Heart right ventricle (tissue), 16 donors: ENCODE measurements around the gene CGNL1. TPM values are rescaled to one million over a fixed set of nuclear protein-coding genes. Genes with fewer than 3 reads are reported as not detected.

Experiments used
- ATAC-seq, 8 donors: fragments of 200-7000 bp; cut with Tn5 transposase; one replicate each; pipeline ENCODE4 v1.9.1; 2020; ENCODE audit warnings: mild to moderate bottlenecking in 8 of 8, moderate library complexity in 8 of 8, moderate number of reproducible peaks in 1 of 8
- DNase-seq, 2 donors: peaks; one replicate each; pipeline ENCODE4 v3.0.0-alpha.2; 2020
- H3K27ac ChIP-seq, 10 donors: fragments of 200-600 bp; sonication (generic) in 2 of 10; one replicate each; pipeline versions ENCODE4 v1.5.0 to v1.8.0; 2020 to 2022; ENCODE audit warnings: mild to moderate bottlenecking in 3 of 10
- H3K27me3 ChIP-seq, 7 donors: fragments of 200-600 bp; one replicate each; pipeline ENCODE4 v1.8.0; 2021 to 2022; ENCODE audit warnings: mild to moderate bottlenecking in 2 of 7
- H3K36me3 ChIP-seq, 9 donors: fragments of 200-600 bp; sonication (generic) in 1 of 9; one replicate each; pipeline versions ENCODE4 v1.5.0 to v1.8.0; 2020 to 2022; ENCODE audit warnings: mild to moderate bottlenecking in 2 of 9
- H3K4me1 ChIP-seq, 9 donors: fragments of 200-600 bp; sonication (generic) in 1 of 9; one replicate each; pipeline versions ENCODE4 v1.5.0 to v1.8.0; 2020 to 2022; ENCODE audit warnings: mild to moderate bottlenecking in 4 of 9
- H3K4me3 ChIP-seq, 10 donors: fragments of 200-600 bp; sonication (generic) in 2 of 10; one replicate each; pipeline versions ENCODE4 v1.5.0 to v1.8.0; 2020 to 2022; ENCODE audit warnings: mild to moderate bottlenecking in 7 of 10, moderate library complexity in 2 of 10
- H3K9me3 ChIP-seq, 11 donors: fragments of 200-600 bp in 10 of 11; sonication (generic) in 2 of 11; one replicate each; pipeline versions ENCODE4 v1.5.0 to v1.8.0; 2013 to 2022; ENCODE audit warnings: mild to moderate bottlenecking in 2 of 11, control low read depth in 1 of 11, moderate library complexity in 1 of 11
- WGBS, 2 donors: extraction: QIAGEN DNeasy Blood & Tissue Kit; methylation state at CpG; one replicate each; pipeline ENCODE4 v1.1.7; 2013; ENCODE audit warnings: inconsistent platforms in 1 of 2; 5-methylcytosine and 5-hydroxymethylcytosine counted together
- intact Hi-C, 10 donors: fragments of 100-400 bp; cut with DNase I; formaldehyde crosslinking; loops; one replicate each; pipeline versions ENCODE4 v1.11.1 to v1.14.2; 2022
- polyA plus RNA-seq, 2 donors: library from polyadenylated mRNA; stranded (reverse); fragments of 200-250 nt; gene quantifications; one replicate each; pipeline ENCODE4 v1.2.3, GENCODE V29; 2013
- total RNA-seq, 10 donors: library from RNA; stranded (reverse); fragmentation: NEBNext Ultra II Directional in 3 of 10; extraction: Animal tissue kit (Norgen Biotek cat#: 25700) in 3 of 10; gene quantifications; one replicate each; pipeline versions ENCODE4 v1.2.1 to v1.2.4, GENCODE V29; 2021 to 2023
- TF ChIP-seq, protein P1 (sequence below), 9 donors: fragments of 200-600 bp; sonication (generic) in 2 of 9; IDR thresholded peaks; one replicate each; pipeline versions ENCODE4 v1.5.0 to v1.8.0; 2021 to 2022; ENCODE audit warnings: antibody characterized with exemption in 9 of 9, mild to moderate bottlenecking in 5 of 9, moderate library complexity in 1 of 9
- donor health status: Arrhythmogenic right ventricular cardiomyopathy.
- donor health status: ischemic (EF 13 %, LVEDD 7.1; RV severe dilation, severe dysfunction).
- donor health status: healthy with polysubstance abuse.
- donor health status: DM: no; HTN: yes; CAD: no.
- donor health status: DM: no; HTN: no; CAD: no.
- donor health status: ischemic (EF 25% LVEDD 6.9; RV normal size, moderate dysfunction).
- donor health status: ischemic (EF 25% LVEDD 5.7; RV mildly dilated, moderate dysfunction).
- donor health status: healthy.
- donor health status: DM: yes; HTN: yes; CAD: no.
- donor health status: Ischemic cardiomyopathy.
- donor health status: ischemic (EF 35%, LVEDD 5.7; RV mildly dilated, moderate dysfunction).
- donor health status: nonischemic (EF 11% LVEDD 7.7; RV severe dilation, severe dysfunction).
- donor health status: DM: yes; HTN: yes; CAD: no.
- donor health status: PGD.
- donor health status: ischemic (EF 29% LVEDD 5.4; RV normal size, mild dysfunction).
- donor health status: nonischemic (EF 23%, LVEDD 6.1; RV moderate dilation, normal function).

The CGNL1 gene
- total and polyA plus RNA-seq, 12 donors = 2.7 to 42.9 (median 33.7) TPM

DNA sequence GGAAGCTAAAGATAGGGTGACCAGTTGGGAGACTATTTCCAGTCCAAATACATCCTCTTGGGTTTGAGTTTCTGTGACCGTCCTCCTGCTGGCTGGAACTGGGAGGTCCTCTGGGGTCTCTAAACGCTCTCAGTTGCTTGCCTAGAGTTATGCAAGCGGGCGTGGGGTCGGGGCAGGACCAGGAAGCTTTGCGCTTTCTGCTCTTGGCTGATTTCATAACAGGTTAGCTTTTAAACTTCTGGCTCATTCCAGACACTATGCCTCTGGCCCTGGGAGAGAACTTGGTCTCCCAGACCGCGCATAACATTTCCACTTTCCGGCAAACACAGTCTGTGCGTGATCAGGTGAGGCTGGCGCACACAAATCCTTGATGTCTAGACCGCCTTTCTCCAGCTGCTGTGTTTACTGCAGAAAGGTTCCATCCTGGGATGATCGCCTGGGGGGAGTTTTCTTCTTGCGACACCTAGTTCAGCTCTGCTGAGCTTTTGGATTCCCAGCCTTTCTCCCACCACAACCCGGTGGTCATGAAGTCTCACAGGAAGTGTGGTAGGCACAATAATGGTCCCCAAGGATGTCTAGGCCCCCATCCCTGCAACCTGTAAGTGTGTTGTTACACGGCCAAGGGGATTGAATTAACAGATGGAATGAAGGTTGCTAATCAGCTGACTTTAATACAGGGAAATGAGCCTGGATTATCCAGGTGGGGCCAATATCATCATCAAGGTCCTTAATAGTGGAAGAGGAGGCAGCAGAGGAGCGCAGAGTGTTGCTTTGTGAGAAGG is 23.6 kb upstream of the CGNL1 start:
- DNase-seq = no peak
- H3K27ac ChIP-seq = no peak overlapping the region
- H3K9me3 ChIP-seq = peaks cover 0 to 10% (median 3%) of the 10 kb centered on the region in 11 donors
- H3K36me3 ChIP-seq = no peaks in the 10 kb centered on the region
- no peak for ATAC-seq
- TF ChIP-seq, protein P1, sequence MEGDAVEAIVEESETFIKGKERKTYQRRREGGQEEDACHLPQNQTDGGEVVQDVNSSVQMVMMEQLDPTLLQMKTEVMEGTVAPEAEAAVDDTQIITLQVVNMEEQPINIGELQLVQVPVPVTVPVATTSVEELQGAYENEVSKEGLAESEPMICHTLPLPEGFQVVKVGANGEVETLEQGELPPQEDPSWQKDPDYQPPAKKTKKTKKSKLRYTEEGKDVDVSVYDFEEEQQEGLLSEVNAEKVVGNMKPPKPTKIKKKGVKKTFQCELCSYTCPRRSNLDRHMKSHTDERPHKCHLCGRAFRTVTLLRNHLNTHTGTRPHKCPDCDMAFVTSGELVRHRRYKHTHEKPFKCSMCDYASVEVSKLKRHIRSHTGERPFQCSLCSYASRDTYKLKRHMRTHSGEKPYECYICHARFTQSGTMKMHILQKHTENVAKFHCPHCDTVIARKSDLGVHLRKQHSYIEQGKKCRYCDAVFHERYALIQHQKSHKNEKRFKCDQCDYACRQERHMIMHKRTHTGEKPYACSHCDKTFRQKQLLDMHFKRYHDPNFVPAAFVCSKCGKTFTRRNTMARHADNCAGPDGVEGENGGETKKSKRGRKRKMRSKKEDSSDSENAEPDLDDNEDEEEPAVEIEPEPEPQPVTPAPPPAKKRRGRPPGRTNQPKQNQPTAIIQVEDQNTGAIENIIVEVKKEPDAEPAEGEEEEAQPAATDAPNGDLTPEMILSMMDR (IDR thresholded peaks at IDR 0.05) = no peak
- intact Hi-C loops = no loop called here
- H3K4me3 ChIP-seq = no peak overlapping the region
- 88 to 92% methylated on average over 17 of the region's 17 CpGs for WGBS, 2 donors
- H3K27me3 ChIP-seq = peaks cover 0 to 4% (median 0%) of the 10 kb centered on the region in 7 donors
- no peaks in the 10 kb centered on the region for H3K4me1 ChIP-seq

DNA sequence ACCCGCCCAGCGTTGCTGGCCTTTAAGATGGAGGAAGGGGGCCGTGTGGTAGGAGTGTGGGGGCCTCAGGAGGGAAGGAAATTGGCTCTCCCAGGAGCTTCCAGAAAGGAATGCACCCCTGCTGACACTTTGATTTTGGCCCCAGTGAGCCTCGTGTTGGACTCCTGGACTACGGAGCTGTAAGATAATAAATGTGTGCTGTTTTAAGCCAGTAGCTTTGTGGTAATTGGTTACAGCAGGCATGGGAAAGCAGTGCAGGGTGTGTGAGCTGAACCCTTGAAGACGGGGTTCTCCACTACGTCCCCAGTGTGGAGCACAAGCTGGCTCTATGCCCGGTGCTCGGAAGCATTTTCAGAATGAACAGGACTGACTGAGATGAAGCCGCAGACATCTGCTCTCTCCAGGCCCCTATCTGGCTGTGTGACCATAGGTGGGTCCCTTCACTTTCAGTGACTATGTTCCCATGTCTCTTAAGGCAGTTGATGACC is 22.9 kb upstream of the CGNL1 start:
- Histone ChIP-seq H3K4me1 (no peaks in the 10 kb centered on the region), H3K4me3 (no peak overlapping the region), H3K27ac (no peak overlapping the region), H3K27me3 (peaks cover 0 to 4% (median 0%) of the 10 kb centered on the region in 7 donors), H3K36me3 (no peaks in the 10 kb centered on the region), H3K9me3 (peaks cover 0 to 3% (median 0%) of the 10 kb centered on the region in 11 donors)
- ATAC-seq (peak in 1 of 8 donors; percentile 18), DNase-seq (no peak)
- 52 to 59% methylated on average over 10 of the region's 10 CpGs for WGBS, 2 donors
- intact Hi-C loops = no loop called here
- TF ChIP-seq, protein P1 (IDR thresholded peaks at IDR 0.05) = no peak

DNA sequence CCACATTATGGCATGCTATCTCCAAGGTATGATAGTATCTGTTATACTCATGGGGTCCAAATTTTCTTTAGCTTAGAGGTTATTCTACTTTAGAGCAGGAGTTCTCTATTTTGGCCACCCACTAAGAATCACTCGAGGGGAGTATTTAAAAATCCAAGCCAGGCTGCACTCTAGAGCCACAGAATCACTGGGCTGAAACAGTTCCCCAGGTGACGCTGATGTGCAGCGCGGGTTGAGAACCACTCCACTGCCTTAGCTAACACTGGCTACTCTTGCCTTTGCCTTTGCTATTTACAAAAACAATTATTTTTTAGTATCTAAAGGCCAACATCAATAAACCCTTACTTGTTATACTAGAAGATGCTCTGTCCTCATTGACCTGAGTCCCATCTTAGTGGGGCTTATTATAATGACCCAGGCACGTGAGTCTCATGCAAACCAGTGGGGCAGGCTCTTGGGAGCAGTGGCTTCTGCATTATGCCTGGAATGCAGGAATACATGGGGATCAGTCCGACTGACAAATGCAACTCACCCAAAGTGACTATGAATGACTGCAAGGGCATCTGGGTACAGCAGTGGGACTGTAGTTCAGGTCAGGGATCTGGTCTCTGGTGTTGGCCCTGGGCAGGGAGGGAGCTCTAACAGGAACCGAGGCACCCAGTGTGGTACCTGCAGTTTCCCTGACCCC is 21.7 kb upstream of the CGNL1 start:
- TF ChIP-seq, protein P1 (IDR thresholded peaks at IDR 0.05) = no peak
- H3K4me1 ChIP-seq = no peaks in the 10 kb centered on the region
- H3K36me3 ChIP-seq = no peaks in the 10 kb centered on the region
- no peak for ATAC-seq
- WGBS, 2 donors = 79 to 86% methylated on average over 7 of the region's 7 CpGs
- H3K27me3 ChIP-seq = peaks cover 0 to 4% (median 0%) of the 10 kb centered on the region in 7 donors
- no peaks in the 10 kb centered on the region for H3K9me3 ChIP-seq
- intact Hi-C loops = no loop called here
- H3K27ac ChIP-seq = no peak overlapping the region
- no peak overlapping the region for H3K4me3 ChIP-seq
- no peak for DNase-seq

DNA sequence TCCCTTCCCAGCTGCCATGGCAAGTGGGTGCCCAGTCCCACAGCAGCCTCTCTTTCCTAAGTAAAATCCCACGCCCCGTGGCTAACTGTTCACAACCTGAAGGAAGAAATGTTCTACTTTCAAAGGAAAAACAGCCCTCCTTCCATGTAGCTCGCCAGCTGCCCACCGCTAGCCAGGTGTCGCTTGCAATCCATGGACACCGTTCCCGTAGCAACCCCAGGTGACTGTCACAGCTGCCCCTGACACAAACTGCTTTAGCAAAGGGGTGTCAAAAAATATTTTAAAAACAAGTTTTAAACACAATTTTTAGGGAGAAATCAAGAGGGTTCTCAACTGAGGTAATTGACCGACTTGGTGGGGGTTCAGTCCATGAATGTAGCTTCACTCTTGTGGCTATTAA is 21.0 kb upstream of the CGNL1 start:
- no peak for DNase-seq
- H3K4me1 ChIP-seq = no peaks in the 10 kb centered on the region
- H3K9me3 ChIP-seq = no peaks in the 10 kb centered on the region
- no peak overlapping the region for H3K27ac ChIP-seq
- H3K4me3 ChIP-seq = no peak overlapping the region
- H3K36me3 ChIP-seq = no peaks in the 10 kb centered on the region
- peaks cover 0 to 4% (median 0%) of the 10 kb centered on the region in 7 donors for H3K27me3 ChIP-seq
- TF ChIP-seq, protein P1 (IDR thresholded peaks at IDR 0.05) = no peak
- intact Hi-C loops = no loop called here
- WGBS, 2 donors = 97% methylated on average over 8 of the region's 8 CpGs
- no peak for ATAC-seq
